ENCODE results near the gene ATP8B3. TPM values are rescaled to one million over a fixed set of nuclear protein-coding genes. Genes with fewer than 3 reads are reported as not detected.

The ATP8B3 gene
- total RNA-seq, 1 experiment from 2014 or later = 1.0 TPM

DNA sequence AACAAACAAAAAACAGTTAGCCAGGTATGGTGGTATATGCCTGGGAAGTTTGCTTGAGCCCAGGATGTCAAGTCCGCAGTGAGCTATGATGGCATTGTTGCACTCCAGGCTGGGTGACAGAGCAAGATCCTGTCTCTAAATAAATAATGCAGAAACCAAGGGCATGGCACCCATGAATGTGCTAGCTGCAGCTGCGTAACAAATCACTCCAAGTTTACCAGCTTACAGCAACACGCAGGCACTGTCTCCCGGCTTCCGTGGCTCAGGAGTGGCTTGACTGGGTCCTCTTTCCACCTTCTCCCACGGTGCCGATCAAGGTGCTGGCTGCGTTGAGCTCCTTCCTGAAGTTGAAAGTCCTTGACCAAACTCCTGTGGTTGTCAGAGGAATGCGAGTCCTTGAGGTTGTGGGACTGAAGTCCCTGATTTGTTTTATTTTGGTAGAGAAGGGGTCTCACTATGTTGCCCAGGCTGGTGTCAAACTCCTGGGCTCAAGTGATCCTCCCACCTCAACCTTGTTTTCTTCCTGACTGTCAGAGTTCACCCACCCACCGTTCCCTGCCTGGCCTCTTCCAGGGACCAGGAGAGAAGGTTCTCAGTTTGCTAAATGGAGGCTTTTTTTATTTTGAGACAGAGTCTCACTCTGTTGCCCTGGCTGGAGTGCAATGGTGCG lies 72.0 kb downstream of the ATP8B3 start:
- Histone ChIP-seq H3K4me1 (ENCODE audit: low read length) (no peaks in the 10 kb centered on the region), H3K27ac (ENCODE audit: low read length) (no peak overlapping the region), H3K9me2 (replicated peaks; ENCODE audit: insufficient read depth, low read length) (no peaks in the 10 kb centered on the region), H3K36me3 (ENCODE audit: insufficient read depth, low read length) (no peaks in the 10 kb centered on the region), H3K4me3 (ENCODE audit: low read length) (no peak overlapping the region), H3K79me2 (ENCODE audit: low read length) (no peaks in the 10 kb centered on the region), H2AFZ (ENCODE audit: low read length) (no peak overlapping the region), H4K20me1 (ENCODE audit: insufficient read depth, low read depth, low read length) (no peaks in the 10 kb centered on the region), H3K27me3 (ENCODE audit: low read length) (no peaks in the 10 kb centered on the region; the same call in 1 of the 2 replicates), H3K9me3 (ENCODE audit: low read length) (no peaks in the 10 kb centered on the region), H3K4me2 (ENCODE audit: low read depth, low read length, poor library complexity, severe bottlenecking) (no peak overlapping the region), H3K9ac (ENCODE audit: low read length) (no peak overlapping the region)
- no peak for DNase-seq

DNA sequence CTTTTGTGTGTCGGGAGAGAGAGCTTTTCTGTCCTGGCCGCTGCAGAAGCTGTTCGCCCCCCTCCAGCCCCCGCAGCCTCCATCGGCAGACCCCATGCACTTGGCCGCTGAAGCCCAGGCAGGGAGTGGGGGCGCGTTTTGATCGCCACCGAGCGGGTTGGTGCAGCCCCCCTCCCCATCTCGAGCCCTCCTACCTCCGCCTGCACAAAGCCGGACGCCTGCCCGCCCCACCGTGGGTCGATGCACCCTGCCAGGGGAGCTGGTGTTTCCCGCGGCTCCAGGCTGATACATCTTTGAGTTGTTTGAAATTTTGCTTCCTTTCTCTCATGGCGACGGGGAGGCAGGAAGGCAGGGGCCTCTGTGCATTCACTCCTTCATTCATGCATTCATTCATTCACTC lies 75.1 kb downstream of the ATP8B3 start:
- no peaks in the 10 kb centered on the region for H3K36me3 ChIP-seq (ENCODE audit: insufficient read depth, low read length)
- H3K4me2 ChIP-seq (ENCODE audit: low read depth, low read length, poor library complexity, severe bottlenecking) = no peak overlapping the region
- no peaks in the 10 kb centered on the region for H3K9me3 ChIP-seq (ENCODE audit: low read length)
- no peak overlapping the region for H2AFZ ChIP-seq (ENCODE audit: low read length)
- no peaks in the 10 kb centered on the region for H4K20me1 ChIP-seq (ENCODE audit: insufficient read depth, low read depth, low read length)
- H3K27ac ChIP-seq (ENCODE audit: low read length) = no peak overlapping the region
- no peaks in the 10 kb centered on the region for H3K27me3 ChIP-seq (ENCODE audit: low read length)
- H3K4me3 ChIP-seq (ENCODE audit: low read length) = no peak overlapping the region
- H3K9ac ChIP-seq (ENCODE audit: low read length) = no peak overlapping the region
- H3K4me1 ChIP-seq (ENCODE audit: low read length) = no peaks in the 10 kb centered on the region
- no peaks in the 10 kb centered on the region for H3K9me2 ChIP-seq (replicated peaks; ENCODE audit: insufficient read depth, low read length)
- no peaks in the 10 kb centered on the region for H3K79me2 ChIP-seq (ENCODE audit: low read length)
- no peak for DNase-seq

DNA sequence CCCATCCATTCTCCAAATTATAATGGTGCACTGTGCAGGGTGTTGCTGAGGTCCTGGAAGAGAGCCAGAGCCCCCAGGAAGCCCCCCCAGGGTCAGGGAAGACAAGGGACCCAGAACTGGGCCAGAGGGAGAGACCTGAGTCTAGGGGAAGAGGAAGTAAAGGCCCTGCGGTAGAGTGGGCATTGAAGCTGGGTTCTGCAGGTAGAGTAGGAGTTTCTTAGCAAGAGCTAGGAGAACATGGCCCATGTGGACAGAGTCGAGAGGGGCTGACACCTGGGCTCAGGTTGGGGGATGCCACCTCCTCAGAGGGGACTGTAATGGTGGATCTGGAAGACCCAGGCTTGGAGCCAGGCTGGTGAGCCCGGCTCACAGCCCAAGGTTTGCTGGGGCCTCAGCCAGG lies 75.8 kb downstream of the ATP8B3 start:
- H3K9me3 ChIP-seq (ENCODE audit: low read length) = no peaks in the 10 kb centered on the region
- H3K9ac ChIP-seq (ENCODE audit: low read length) = no peak overlapping the region
- H3K27me3 ChIP-seq (ENCODE audit: low read length) = no peaks in the 10 kb centered on the region
- H3K36me3 ChIP-seq (ENCODE audit: insufficient read depth, low read length) = no peaks in the 10 kb centered on the region
- no peak overlapping the region for H3K4me2 ChIP-seq (ENCODE audit: low read depth, low read length, poor library complexity, severe bottlenecking)
- H4K20me1 ChIP-seq (ENCODE audit: insufficient read depth, low read depth, low read length) = no peaks in the 10 kb centered on the region
- H3K4me1 ChIP-seq (ENCODE audit: low read length) = no peaks in the 10 kb centered on the region
- no peaks in the 10 kb centered on the region for H3K9me2 ChIP-seq (replicated peaks; ENCODE audit: insufficient read depth, low read length)
- H3K4me3 ChIP-seq (ENCODE audit: low read length) = no peak overlapping the region
- H3K79me2 ChIP-seq (ENCODE audit: low read length) = no peaks in the 10 kb centered on the region
- no peak for DNase-seq
- H2AFZ ChIP-seq (ENCODE audit: low read length) = no peak overlapping the region
- H3K27ac ChIP-seq (ENCODE audit: low read length) = no peak overlapping the region

DNA sequence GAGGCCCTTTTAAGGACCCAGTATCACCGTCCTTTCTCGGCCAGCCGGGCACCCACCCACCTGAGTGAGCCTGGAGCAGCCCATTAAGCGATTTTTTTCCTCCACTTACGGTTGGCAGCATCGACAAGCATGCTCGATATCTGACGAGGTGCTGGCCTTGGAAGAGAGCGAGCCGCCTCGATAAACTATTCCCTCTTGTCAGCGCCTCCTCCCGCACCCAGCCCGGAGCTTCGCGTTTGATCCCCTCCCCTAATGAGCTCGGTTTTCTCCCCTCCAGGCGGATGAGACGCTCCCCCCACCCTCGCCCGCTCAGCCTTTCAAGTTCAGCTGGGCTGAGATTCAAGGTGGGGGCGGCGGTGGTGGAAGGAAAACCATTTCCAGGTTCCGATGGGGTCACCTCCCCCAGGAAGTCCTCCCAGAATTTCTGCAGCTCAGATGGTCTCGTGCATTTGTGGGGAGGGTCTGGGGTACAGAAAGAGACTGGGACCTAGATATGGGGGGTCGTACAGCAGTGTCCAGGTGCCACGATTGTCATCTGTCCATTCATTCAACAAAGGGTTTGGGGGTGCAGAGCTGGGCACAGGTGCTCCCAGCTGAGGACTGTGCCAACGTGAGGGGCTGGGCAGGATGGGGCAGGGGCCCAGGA lies 77.6 kb downstream of the ATP8B3 start:
- H3K9me2 ChIP-seq (replicated peaks; ENCODE audit: insufficient read depth, low read length) = no peaks in the 10 kb centered on the region
- no peak overlapping the region for H2AFZ ChIP-seq (ENCODE audit: low read length)
- H3K36me3 ChIP-seq (ENCODE audit: insufficient read depth, low read length) = no peaks in the 10 kb centered on the region
- no peak overlapping the region for H3K27ac ChIP-seq (ENCODE audit: low read length)
- no peaks in the 10 kb centered on the region for H3K9me3 ChIP-seq (ENCODE audit: low read length)
- no peaks in the 10 kb centered on the region for H4K20me1 ChIP-seq (ENCODE audit: insufficient read depth, low read depth, low read length)
- H3K4me1 ChIP-seq (ENCODE audit: low read length) = no peaks in the 10 kb centered on the region
- DNase-seq = no peak
- no peak overlapping the region for H3K4me3 ChIP-seq (ENCODE audit: low read length)
- H3K4me2 ChIP-seq (ENCODE audit: low read depth, low read length, poor library complexity, severe bottlenecking) = no peak overlapping the region
- H3K27me3 ChIP-seq (ENCODE audit: low read length) = no peaks in the 10 kb centered on the region
- no peaks in the 10 kb centered on the region for H3K79me2 ChIP-seq (ENCODE audit: low read length)
- no peak overlapping the region for H3K9ac ChIP-seq (ENCODE audit: low read length)

Other genes with a start within 250 kb of the ATP8B3 start
- gene MEX3D, start 244.0 kb downstream of the ATP8B3 start, total RNA-seq (2014; rRNA removed; shearing (Covaris generic); ENCODE audit: low replicate concordance) = 5.6 and 13.5 TPM in 2 replicates
- gene MBD3, start 219.4 kb downstream of the ATP8B3 start, total RNA-seq (2014; rRNA removed; shearing (Covaris generic); ENCODE audit: low replicate concordance) = 42.2 and 124 TPM in 2 replicates
- gene UQCR11, start 206.8 kb downstream of the ATP8B3 start, total RNA-seq (2014; rRNA removed; shearing (Covaris generic); ENCODE audit: low replicate concordance) = 106 and 170 TPM in 2 replicates
- gene TCF3, start 159.7 kb downstream of the ATP8B3 start, total RNA-seq (2014; rRNA removed; shearing (Covaris generic); ENCODE audit: low replicate concordance) = 91.5 and 284 TPM in 2 replicates
- gene ONECUT3, start 58.8 kb downstream of the ATP8B3 start, total RNA-seq (2014; rRNA removed; shearing (Covaris generic); ENCODE audit: low replicate concordance) = not detected in 2 replicates
- gene REXO1, start 36.2 kb upstream of the ATP8B3 start, total RNA-seq (2014; rRNA removed; shearing (Covaris generic); ENCODE audit: low replicate concordance) = 15.7 and 16.3 TPM in 2 replicates
- gene KLF16, start 51.3 kb upstream of the ATP8B3 start, total RNA-seq (2014; rRNA removed; shearing (Covaris generic); ENCODE audit: low replicate concordance) = 12.8 and 13.2 TPM in 2 replicates
- gene ABHD17A, start 73.2 kb upstream of the ATP8B3 start, total RNA-seq (2014; rRNA removed; shearing (Covaris generic); ENCODE audit: low replicate concordance) = 52.5 and 110 TPM in 2 replicates
- 1.2 and 5.2 TPM in 2 replicates for gene ADAT3, start 93.1 kb upstream of the ATP8B3 start, total RNA-seq (2014; rRNA removed; shearing (Covaris generic); ENCODE audit: low replicate concordance)
- 18.4 and 23.8 TPM in 2 replicates for gene SCAMP4, start 93.1 kb upstream of the ATP8B3 start, total RNA-seq (2014; rRNA removed; shearing (Covaris generic); ENCODE audit: low replicate concordance)
- gene CSNK1G2, start 128.9 kb upstream of the ATP8B3 start, total RNA-seq (2014; rRNA removed; shearing (Covaris generic); ENCODE audit: low replicate concordance) = 57.1 and 102 TPM in 2 replicates
- 66.8 and 112 TPM in 2 replicates for gene BTBD2, start 203.4 kb upstream of the ATP8B3 start, total RNA-seq (2014; rRNA removed; shearing (Covaris generic); ENCODE audit: low replicate concordance)
- 526 and 862 TPM in 2 replicates for gene MKNK2, start 239.0 kb upstream of the ATP8B3 start, total RNA-seq (2014; rRNA removed; shearing (Covaris generic); ENCODE audit: low replicate concordance)